Liver (tissue), 9 donors: ENCODE measurements around the gene ACTL7B. TPM values are rescaled to one million over a fixed set of nuclear protein-coding genes. Genes with fewer than 3 reads are reported as not detected.

ENCODE experiments used
- DNase-seq: peaks from one replicate; pipeline ENCODE4 v3.0.0-alpha.2; 2017; ENCODE audit warnings: low spot score
- H3K27ac ChIP-seq, 2 donors: one replicate each; pipeline ENCODE4 v1.7.0; 2013; ENCODE audit warnings: inconsistent platforms in 2 of 2, low read length in 2 of 2, control low read depth in 1 of 2, low read depth in 1 of 2, mild to moderate bottlenecking in 1 of 2
- H3K27me3 ChIP-seq, 4 donors: one replicate each; pipeline versions ENCODE4 v1.6.1 to v1.7.0; 2013; ENCODE audit warnings: low read length in 3 of 4, inconsistent platforms in 1 of 4, mild to moderate bottlenecking in 1 of 4, moderate library complexity in 1 of 4; ENCODE audit not compliant: control insufficient read depth in 4 of 4, insufficient read depth in 4 of 4
- H3K36me3 ChIP-seq, 4 donors: one replicate each; pipeline versions ENCODE4 v1.6.1 to v1.7.0; 2013; ENCODE audit warnings: low read length in 3 of 4, mild to moderate bottlenecking in 3 of 4, low read depth in 1 of 4, moderate library complexity in 1 of 4; ENCODE audit not compliant: control insufficient read depth in 4 of 4, insufficient read depth in 3 of 4
- H3K4me1 ChIP-seq, 4 donors: one replicate each; pipeline versions ENCODE4 v1.6.1 to v1.7.0; 2013; ENCODE audit warnings: low read length in 3 of 4, mild to moderate bottlenecking in 3 of 4, moderate library complexity in 1 of 4; ENCODE audit not compliant: control insufficient read depth in 4 of 4, insufficient read depth in 4 of 4
- H3K4me3 ChIP-seq, 3 donors: one replicate each; pipeline versions ENCODE4 v1.6.1 to v1.7.0; 2013; ENCODE audit warnings: low read length in 3 of 3, control low read depth in 1 of 3, low read depth in 1 of 3, mild to moderate bottlenecking in 1 of 3
- H3K9ac ChIP-seq, 2 donors: one replicate each; pipeline ENCODE4 v1.7.0; 2013; ENCODE audit warnings: low read length in 2 of 2, mild to moderate bottlenecking in 2 of 2, moderate library complexity in 2 of 2, control low read depth in 1 of 2, low read depth in 1 of 2
- H3K9me3 ChIP-seq, 4 donors: one replicate each; pipeline versions ENCODE4 v1.6.1 to v1.7.0; 2013; ENCODE audit warnings: low read length in 3 of 4; ENCODE audit not compliant: control insufficient read depth in 4 of 4
- EGR1 ChIP-seq, 2 donors: IDR thresholded peaks; 2 replicates each; pipeline ENCODE4 v1.6.1; 2016 to 2018; ENCODE audit warnings: antibody characterized with exemption in 2 of 2, low read depth in 2 of 2
- FOXA1 ChIP-seq: IDR thresholded peaks from 2 replicates; pipeline ENCODE4 v1.6.1; 2016; ENCODE audit warnings: antibody characterized with exemption
- FOXA2 ChIP-seq: IDR thresholded peaks from 2 replicates; pipeline ENCODE4 v1.6.1; 2016; ENCODE audit warnings: antibody characterized with exemption
- GABPA ChIP-seq, 2 donors: IDR thresholded peaks in 1 of 2; conservative IDR thresholded peaks in 1 of 2; 2 replicates each; pipeline ENCODE4 v1.6.1; 2016; ENCODE audit warnings: antibody characterized with exemption in 2 of 2, mild to moderate bottlenecking in 1 of 2, moderate library complexity in 1 of 2
- HNF4A ChIP-seq, 2 donors: conservative IDR thresholded peaks; 2 replicates each; pipeline ENCODE4 v1.6.1; 2016; ENCODE audit warnings: antibody characterized with exemption in 2 of 2, mild to moderate bottlenecking in 2 of 2
- HNF4G ChIP-seq: IDR thresholded peaks from 2 replicates; pipeline ENCODE4 v1.6.1; 2016; ENCODE audit warnings: antibody characterized with exemption
- MAX ChIP-seq: IDR thresholded peaks from 2 replicates; pipeline ENCODE4 v1.6.1; 2016; ENCODE audit warnings: antibody characterized with exemption
- NR2F2 ChIP-seq: IDR thresholded peaks from 2 replicates; pipeline ENCODE4 v1.6.1; 2016; ENCODE audit warnings: antibody characterized with exemption
- RAD21 ChIP-seq, 2 donors: IDR thresholded peaks; 2 replicates each; pipeline ENCODE4 v1.6.1; 2016; ENCODE audit warnings: antibody characterized with exemption in 2 of 2, mild to moderate bottlenecking in 2 of 2
- REST ChIP-seq: IDR thresholded peaks from 2 replicates; pipeline ENCODE4 v1.6.1; 2016; ENCODE audit warnings: antibody characterized with exemption, mild to moderate bottlenecking
- RXRA ChIP-seq, 2 donors: IDR thresholded peaks; 2 replicates each; pipeline ENCODE4 v1.6.1; 2017 to 2018; ENCODE audit warnings: antibody characterized with exemption in 2 of 2, mild to moderate bottlenecking in 1 of 2
- SP1 ChIP-seq: IDR thresholded peaks from 2 replicates; pipeline ENCODE4 v1.6.1; 2018; ENCODE audit warnings: antibody characterized with exemption, mild to moderate bottlenecking
- TAF1 ChIP-seq: conservative IDR thresholded peaks from 2 replicates; pipeline ENCODE4 v1.6.1; 2016; ENCODE audit warnings: antibody characterized with exemption, mild to moderate bottlenecking
- YY1 ChIP-seq: IDR thresholded peaks from 2 replicates; pipeline ENCODE4 v1.6.1; 2016; ENCODE audit warnings: antibody characterized with exemption, mild to moderate bottlenecking
- WGBS: extraction: QIAGEN DNeasy Blood & Tissue Kit; methylation state at CpG from one replicate; pipeline ENCODE4 v1.1.7; 2013; 5-methylcytosine and 5-hydroxymethylcytosine counted together
- polyA plus RNA-seq, 2 donors: library from polyadenylated mRNA; stranded (reverse) in 1 of 2; unstranded in 1 of 2; fragments of 200-250 nt in 1 of 2; fragments of >200 nt in 1 of 2; fragmentation: Nextera tagmentation in 1 of 2; extraction: Ambion mirVana in 1 of 2; gene quantifications; one replicate each; pipeline versions ENCODE4 v1.2.1 to v1.2.3, GENCODE V29; 2013 to 2015
- total RNA-seq, 2 donors: library from RNA; depleted of rRNA; stranded (reverse); fragments of >200 nt; gene quantifications; one replicate each; pipeline ENCODE4 v1.2.3, GENCODE V29; 2014
- TF ChIP-seq, protein P1 (sequence below): IDR thresholded peaks from 2 replicates; pipeline ENCODE4 v1.6.1; 2016; ENCODE audit warnings: antibody characterized with exemption
- TF ChIP-seq, protein P2 (sequence below): fragments of 150-350 bp; IDR thresholded peaks from 2 replicates; pipeline ENCODE4 v1.5.1; 2017; ENCODE audit warnings: improper control_type of control experiment, low read depth, low read length; ENCODE audit not compliant: missing input control
- donor health status: healthy.
- donor health status: healthy.
- donor health status: healthy.
- donor health status: healthy.
- donor health status: healthy.

The ACTL7B gene
- total and polyA plus RNA-seq, 4 donors = 0.09 TPM; not detected in 3

DNA sequence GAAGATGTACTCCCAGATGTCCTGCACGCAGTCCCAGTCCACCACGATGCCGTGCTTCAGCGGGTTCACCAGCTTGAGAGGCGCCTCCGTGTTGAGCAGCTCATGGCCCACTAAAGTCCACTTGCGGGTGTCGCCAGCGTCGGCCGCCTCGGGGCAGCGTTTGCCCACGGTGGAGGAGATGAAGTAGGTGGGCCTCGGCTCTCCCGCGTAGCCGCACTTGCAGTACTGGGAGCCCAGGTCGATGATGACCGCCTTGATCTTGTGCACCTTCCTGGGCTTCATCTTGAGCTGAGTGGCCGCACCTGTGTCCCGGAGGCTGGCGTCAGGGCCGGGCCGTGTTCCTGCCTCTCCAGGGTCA, 278 bp downstream of the ACTL7B start:
- 98% methylated on average over 25 of the region's 25 CpGs for WGBS

More for the DNA sequence above, 278 bp downstream of the ACTL7B start:
- H3K9me3 ChIP-seq = no peaks in the 10 kb centered on the region
- no peaks in the 10 kb centered on the region for H3K27me3 ChIP-seq
- peaks cover 0 to 5% (median 0%) of the 10 kb centered on the region in 4 donors for H3K4me1 ChIP-seq
- no peak for DNase-seq
- H3K4me3 ChIP-seq = no peak overlapping the region
- no peak overlapping the region for H3K27ac ChIP-seq
- no peak overlapping the region for H3K9ac ChIP-seq
- TF ChIP-seq, protein P1, sequence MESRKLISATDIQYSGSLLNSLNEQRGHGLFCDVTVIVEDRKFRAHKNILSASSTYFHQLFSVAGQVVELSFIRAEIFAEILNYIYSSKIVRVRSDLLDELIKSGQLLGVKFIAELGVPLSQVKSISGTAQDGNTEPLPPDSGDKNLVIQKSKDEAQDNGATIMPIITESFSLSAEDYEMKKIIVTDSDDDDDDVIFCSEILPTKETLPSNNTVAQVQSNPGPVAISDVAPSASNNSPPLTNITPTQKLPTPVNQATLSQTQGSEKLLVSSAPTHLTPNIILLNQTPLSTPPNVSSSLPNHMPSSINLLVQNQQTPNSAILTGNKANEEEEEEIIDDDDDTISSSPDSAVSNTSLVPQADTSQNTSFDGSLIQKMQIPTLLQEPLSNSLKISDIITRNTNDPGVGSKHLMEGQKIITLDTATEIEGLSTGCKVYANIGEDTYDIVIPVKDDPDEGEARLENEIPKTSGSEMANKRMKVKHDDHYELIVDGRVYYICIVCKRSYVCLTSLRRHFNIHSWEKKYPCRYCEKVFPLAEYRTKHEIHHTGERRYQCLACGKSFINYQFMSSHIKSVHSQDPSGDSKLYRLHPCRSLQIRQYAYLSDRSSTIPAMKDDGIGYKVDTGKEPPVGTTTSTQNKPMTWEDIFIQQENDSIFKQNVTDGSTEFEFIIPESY = no peak
- no peak for TF ChIP-seq REST
- no peak for TF ChIP-seq SP1
- TF ChIP-seq MAX = no peak
- no peak for TF ChIP-seq EGR1 (IDR thresholded peaks at IDR 0.05; ENCODE audit: low read depth in 2 of 2)
- TF ChIP-seq RXRA (IDR thresholded peaks at IDR 0.05) = no peak
- TF ChIP-seq HNF4A (conservative IDR thresholded peaks at IDR 0.05) = no peak
- no peak for TF ChIP-seq YY1
- TF ChIP-seq HNF4G = no peak
- no peak for TF ChIP-seq FOXA2
- TF ChIP-seq TAF1 = no peak
- TF ChIP-seq, protein P2, sequence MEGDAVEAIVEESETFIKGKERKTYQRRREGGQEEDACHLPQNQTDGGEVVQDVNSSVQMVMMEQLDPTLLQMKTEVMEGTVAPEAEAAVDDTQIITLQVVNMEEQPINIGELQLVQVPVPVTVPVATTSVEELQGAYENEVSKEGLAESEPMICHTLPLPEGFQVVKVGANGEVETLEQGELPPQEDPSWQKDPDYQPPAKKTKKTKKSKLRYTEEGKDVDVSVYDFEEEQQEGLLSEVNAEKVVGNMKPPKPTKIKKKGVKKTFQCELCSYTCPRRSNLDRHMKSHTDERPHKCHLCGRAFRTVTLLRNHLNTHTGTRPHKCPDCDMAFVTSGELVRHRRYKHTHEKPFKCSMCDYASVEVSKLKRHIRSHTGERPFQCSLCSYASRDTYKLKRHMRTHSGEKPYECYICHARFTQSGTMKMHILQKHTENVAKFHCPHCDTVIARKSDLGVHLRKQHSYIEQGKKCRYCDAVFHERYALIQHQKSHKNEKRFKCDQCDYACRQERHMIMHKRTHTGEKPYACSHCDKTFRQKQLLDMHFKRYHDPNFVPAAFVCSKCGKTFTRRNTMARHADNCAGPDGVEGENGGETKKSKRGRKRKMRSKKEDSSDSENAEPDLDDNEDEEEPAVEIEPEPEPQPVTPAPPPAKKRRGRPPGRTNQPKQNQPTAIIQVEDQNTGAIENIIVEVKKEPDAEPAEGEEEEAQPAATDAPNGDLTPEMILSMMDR = no peak
- TF ChIP-seq NR2F2 = no peak
- TF ChIP-seq GABPA (IDR thresholded peaks at IDR 0.05 in 1 of 2, conservative IDR thresholded peaks at IDR 0.05 in 1 of 2) = no peak
- TF ChIP-seq FOXA1 = no peak
- TF ChIP-seq RAD21 (IDR thresholded peaks at IDR 0.05) = no peak
- no peaks in the 10 kb centered on the region for H3K36me3 ChIP-seq
